HepG2 (cell line): Measurements from ENCODE around the gene DUS1L. TPM values are rescaled to one million over a fixed set of nuclear protein-coding genes. Genes with fewer than 3 reads are reported as not detected.
A peak's percentile ranks its signal among the peaks of the same experiment; 100 is the strongest.

ENCODE experiments used
- ELF3 ChIP-seq: IDR thresholded peaks from 2 replicates; pipeline ENCODE4 v1.6.1; 2016; ENCODE audit warnings: missing genetic modification reagents, missing compliant biosample characterization
- KLF9 ChIP-seq: IDR thresholded peaks from 2 replicates; pipeline ENCODE4 v1.6.1; 2016; ENCODE audit warnings: low read depth
- PCBP1 ChIP-seq: fragments of 200-400 bp; formaldehyde crosslinking; IDR thresholded peaks from 2 replicates; pipeline ENCODE4 v1.6.1; 2017; ENCODE audit warnings: mild to moderate bottlenecking, low read depth, low read length, borderline replicate concordance
- RBAK ChIP-seq: sonication (generic); formaldehyde crosslinking; IDR thresholded peaks from 2 replicates; pipeline ENCODE4 v1.5.1; 2020; ENCODE audit warnings: mild to moderate bottlenecking, missing genetic modification reagents
- SNRNP70 ChIP-seq: fragments of 200-400 bp; formaldehyde crosslinking; IDR thresholded peaks from 2 replicates; pipeline ENCODE4 v1.6.1; 2017; ENCODE audit warnings: mild to moderate bottlenecking, low read depth, low read length, moderate library complexity
- ZBTB38 ChIP-seq: sonication (generic); formaldehyde crosslinking; IDR thresholded peaks from 2 replicates; pipeline ENCODE4 v1.5.1; 2020; ENCODE audit warnings: mild to moderate bottlenecking, missing genetic modification reagents
- ZKSCAN5 ChIP-seq: sonication (generic); formaldehyde crosslinking; IDR thresholded peaks from 2 replicates; pipeline ENCODE4 v1.5.1; 2020; ENCODE audit warnings: mild to moderate bottlenecking, missing genetic modification reagents
- ZMYM2 ChIP-seq: sonication (generic); formaldehyde crosslinking; IDR thresholded peaks from 2 replicates; pipeline ENCODE4 v1.8.0; 2022; ENCODE audit warnings: mild to moderate bottlenecking, missing genetic modification reagents
- ZMYM4 ChIP-seq: sonication (generic); formaldehyde crosslinking; IDR thresholded peaks from 2 replicates; pipeline ENCODE4 v1.8.1; 2023; ENCODE audit warnings: mild to moderate bottlenecking, missing genetic modification reagents
- ZNF768 ChIP-seq: sonication (generic); formaldehyde crosslinking; IDR thresholded peaks from 2 replicates; pipeline ENCODE4 v1.4.0; 2020; ENCODE audit warnings: missing genetic modification reagents
- polyA plus RNA-seq, 8 experiments: library from polyadenylated mRNA; depleted of rRNA in 3 of 8; stranded (reverse) in 7 of 8; unstranded in 1 of 8; fragments of >200 nt; fragmentation: Illumina TruSeq in 4 of 8; extraction: Trizol in 4 of 8; gene quantifications; 2 replicates each; pipeline versions ENCODE4 v1.2.1 to v1.2.3, GENCODE V29; 2011 to 2016; ENCODE audit warnings: low read depth in 4 of 8, missing spikeins in 1 of 8, mixed read lengths in 1 of 8; ENCODE audit not compliant: insufficient read depth in 1 of 8
- total RNA-seq, 5 experiments: library from RNA; depleted of rRNA; stranded (reverse); fragments of >200 nt; fragmentation: Illumina TruSeq; extraction: Trizol; gene quantifications; 2 replicates each; pipeline ENCODE4 v1.2.3, GENCODE V29; 2016; ENCODE audit warnings: low read depth in 1 of 5
- TF ChIP-seq, protein P1 (sequence below): sonication (generic); formaldehyde crosslinking; IDR thresholded peaks from 2 replicates; pipeline ENCODE4 v1.8.0; 2022; ENCODE audit warnings: missing genetic modification reagents, mild to moderate bottlenecking, inconsistent platforms, borderline replicate concordance
- TF ChIP-seq, protein P2 (sequence below): sonication (generic); formaldehyde crosslinking; IDR thresholded peaks from 2 replicates; pipeline ENCODE4 v1.5.0; 2020; ENCODE audit warnings: missing genetic modification reagents
- TF ChIP-seq, protein P3 (sequence below): sonication (generic); formaldehyde crosslinking; conservative IDR thresholded peaks from 2 replicates; pipeline ENCODE4 v1.8.1; 2023; ENCODE audit warnings: missing genetic modification reagents
- TF ChIP-seq, protein P4 (sequence below): sonication (generic); formaldehyde crosslinking; IDR thresholded peaks from 2 replicates; pipeline ENCODE4 v1.5.0; 2020; ENCODE audit warnings: mild to moderate bottlenecking, missing genetic modification reagents

Gene DUS1L
- total and polyA plus RNA-seq, 2 of the 13 experiments (the other 11 are each of a cell fraction or from before 2014, with no cell fraction given) = 81.0 to 109 TPM

DNA sequence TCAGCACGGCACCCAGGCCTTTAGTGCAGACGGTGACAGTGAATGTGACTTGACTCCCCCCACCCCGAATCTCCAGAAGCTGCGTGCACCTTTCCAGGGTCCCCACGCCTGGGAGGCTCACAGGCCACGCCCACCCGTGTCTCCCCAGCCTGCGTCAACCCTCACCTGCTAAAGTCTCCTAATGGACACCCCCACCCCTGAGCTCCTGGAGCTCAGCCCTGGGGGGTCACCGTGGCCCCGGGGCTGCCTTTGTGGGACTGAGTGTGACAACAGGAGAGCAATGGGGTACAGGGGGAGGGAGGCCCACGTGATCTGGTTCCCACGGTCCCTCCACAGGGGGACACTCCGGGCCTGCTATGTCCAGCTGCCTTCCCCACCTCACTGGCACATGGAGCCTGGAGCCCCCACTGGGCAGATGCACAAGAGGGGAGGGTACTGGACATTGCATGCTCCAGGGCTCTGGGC, 39.8 kb upstream of the DUS1L start (continued):
- TF ChIP-seq, protein P1, sequence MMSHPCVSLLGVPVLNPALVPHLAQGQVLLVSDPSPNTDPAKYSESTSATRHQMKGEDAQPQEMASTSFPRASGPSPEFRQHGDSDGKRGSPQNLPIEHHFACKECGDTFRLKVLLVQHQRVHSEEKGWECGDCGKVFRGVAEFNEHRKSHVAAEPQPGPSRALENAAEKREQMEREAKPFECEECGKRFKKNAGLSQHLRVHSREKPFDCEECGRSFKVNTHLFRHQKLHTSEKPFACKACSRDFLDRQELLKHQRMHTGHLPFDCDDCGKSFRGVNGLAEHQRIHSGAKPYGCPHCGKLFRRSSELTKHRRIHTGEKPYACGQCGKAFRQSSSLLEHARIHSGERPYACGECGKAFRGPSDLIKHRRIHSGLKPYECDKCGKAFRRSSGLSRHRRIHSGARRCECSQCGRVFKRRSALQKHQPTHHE (CRISPR knock-in tag) = no peak
- TF ChIP-seq SNRNP70 (no peak), RBAK (no peak), PCBP1 (no peak), KLF9 (CRISPR knock-in tag) (no peak), ELF3 (CRISPR knock-in tag) (no peak), ZMYM4 (CRISPR knock-in tag) (0 out of 2 replicates have a peak, but pooled peaks have one; percentile 26), ZNF768 (CRISPR knock-in tag) (no peak), ZBTB38 (CRISPR knock-in tag) (0 out of 2 replicates have a peak, but pooled peaks have one; percentile 8), ZKSCAN5 (CRISPR knock-in tag) (peak; percentile 22; the same call in 1 of the 2 replicates), ZMYM2 (CRISPR knock-in tag) (no peak)
- TF ChIP-seq, protein P2, sequence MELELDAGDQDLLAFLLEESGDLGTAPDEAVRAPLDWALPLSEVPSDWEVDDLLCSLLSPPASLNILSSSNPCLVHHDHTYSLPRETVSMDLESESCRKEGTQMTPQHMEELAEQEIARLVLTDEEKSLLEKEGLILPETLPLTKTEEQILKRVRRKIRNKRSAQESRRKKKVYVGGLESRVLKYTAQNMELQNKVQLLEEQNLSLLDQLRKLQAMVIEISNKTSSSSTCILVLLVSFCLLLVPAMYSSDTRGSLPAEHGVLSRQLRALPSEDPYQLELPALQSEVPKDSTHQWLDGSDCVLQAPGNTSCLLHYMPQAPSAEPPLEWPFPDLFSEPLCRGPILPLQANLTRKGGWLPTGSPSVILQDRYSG = no peak
- TF ChIP-seq, protein P3, sequence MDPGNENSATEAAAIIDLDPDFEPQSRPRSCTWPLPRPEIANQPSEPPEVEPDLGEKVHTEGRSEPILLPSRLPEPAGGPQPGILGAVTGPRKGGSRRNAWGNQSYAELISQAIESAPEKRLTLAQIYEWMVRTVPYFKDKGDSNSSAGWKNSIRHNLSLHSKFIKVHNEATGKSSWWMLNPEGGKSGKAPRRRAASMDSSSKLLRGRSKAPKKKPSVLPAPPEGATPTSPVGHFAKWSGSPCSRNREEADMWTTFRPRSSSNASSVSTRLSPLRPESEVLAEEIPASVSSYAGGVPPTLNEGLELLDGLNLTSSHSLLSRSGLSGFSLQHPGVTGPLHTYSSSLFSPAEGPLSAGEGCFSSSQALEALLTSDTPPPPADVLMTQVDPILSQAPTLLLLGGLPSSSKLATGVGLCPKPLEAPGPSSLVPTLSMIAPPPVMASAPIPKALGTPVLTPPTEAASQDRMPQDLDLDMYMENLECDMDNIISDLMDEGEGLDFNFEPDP (CRISPR knock-in tag) = no peak
- TF ChIP-seq, protein P4, sequence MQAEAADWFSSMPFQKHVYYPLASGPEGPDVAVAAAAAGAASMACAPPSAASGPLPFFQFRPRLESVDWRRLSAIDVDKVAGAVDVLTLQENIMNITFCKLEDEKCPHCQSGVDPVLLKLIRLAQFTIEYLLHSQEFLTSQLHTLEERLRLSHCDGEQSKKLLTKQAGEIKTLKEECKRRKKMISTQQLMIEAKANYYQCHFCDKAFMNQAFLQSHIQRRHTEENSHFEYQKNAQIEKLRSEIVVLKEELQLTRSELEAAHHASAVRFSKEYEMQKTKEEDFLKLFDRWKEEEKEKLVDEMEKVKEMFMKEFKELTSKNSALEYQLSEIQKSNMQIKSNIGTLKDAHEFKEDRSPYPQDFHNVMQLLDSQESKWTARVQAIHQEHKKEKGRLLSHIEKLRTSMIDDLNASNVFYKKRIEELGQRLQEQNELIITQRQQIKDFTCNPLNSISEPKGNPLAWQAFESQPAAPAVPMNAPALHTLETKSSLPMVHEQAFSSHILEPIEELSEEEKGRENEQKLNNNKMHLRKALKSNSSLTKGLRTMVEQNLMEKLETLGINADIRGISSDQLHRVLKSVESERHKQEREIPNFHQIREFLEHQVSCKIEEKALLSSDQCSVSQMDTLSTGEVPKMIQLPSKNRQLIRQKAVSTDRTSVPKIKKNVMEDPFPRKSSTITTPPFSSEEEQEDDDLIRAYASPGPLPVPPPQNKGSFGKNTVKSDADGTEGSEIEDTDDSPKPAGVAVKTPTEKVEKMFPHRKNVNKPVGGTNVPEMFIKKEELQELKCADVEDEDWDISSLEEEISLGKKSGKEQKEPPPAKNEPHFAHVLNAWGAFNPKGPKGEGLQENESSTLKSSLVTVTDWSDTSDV (CRISPR knock-in tag) = peak; percentile 73; the same call in 1 of the 2 replicates
